Upper lobe of left lung (tissue), 4 donors: ENCODE data around the gene TRIM25.

Experiments used
- CTCF ChIP-seq, 6 experiments: fragments of 450-650 bp in 4 of 6; fragments of 200-600 bp in 2 of 6; sonication (generic) in 2 of 6; IDR thresholded peaks; one replicate each; pipeline ENCODE4 v1.5.1; 2016 to 2019; ENCODE audit warnings: antibody characterized with exemption in 6 of 6
- POLR2A ChIP-seq, 4 donors: fragments of 450-650 bp; IDR thresholded peaks; one replicate each; pipeline ENCODE4 v1.5.1; 2016 to 2017; ENCODE audit warnings: antibody characterized with exemption in 4 of 4, mild to moderate bottlenecking in 2 of 4

- TF ChIP-seq POLR2A (IDR thresholded peaks at IDR 0.05) (no peak), CTCF (IDR thresholded peaks at IDR 0.05) (no peak)
Measured at GRCh38 chr17:56919717-56920116, 5.9 kb upstream of the TRIM25 start.
